Measurements from ENCODE around the gene IRF2BP2.

Gene IRF2BP2

DNA sequence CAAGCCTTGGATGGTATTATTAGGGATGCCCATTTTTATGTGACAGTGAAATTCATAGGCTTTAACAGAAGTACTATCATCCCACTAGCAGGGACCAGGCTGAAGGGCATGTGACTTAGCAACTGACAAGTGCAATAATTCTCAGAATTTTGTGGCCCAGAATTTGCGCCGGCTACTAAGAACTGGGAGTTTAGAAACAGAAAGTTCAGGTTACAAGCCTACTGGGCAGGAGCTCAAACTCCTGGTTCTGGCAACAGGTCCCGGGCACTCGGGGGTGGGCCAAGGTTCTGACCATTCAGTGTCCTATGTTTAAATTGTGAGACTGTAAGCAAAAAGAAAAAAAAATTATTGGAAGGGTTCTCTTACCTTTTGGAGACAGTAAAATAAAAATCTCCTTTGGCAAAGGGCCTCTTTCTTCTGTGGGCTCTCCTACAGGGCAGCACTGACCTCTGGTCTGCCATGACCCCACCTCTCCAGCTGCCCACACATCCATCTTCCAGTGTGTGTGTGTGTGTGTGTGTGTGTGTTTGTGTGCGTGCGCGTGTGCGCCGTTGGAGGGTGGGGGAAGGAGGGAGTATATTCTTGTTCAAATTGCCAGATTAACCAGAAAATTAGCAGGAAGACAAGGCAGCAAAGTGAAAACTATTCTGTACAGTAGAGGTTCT, 26.1 kb downstream of the IRF2BP2 start:
- DNase-seq (ENCODE audit: low read depth): no peak

DNA sequence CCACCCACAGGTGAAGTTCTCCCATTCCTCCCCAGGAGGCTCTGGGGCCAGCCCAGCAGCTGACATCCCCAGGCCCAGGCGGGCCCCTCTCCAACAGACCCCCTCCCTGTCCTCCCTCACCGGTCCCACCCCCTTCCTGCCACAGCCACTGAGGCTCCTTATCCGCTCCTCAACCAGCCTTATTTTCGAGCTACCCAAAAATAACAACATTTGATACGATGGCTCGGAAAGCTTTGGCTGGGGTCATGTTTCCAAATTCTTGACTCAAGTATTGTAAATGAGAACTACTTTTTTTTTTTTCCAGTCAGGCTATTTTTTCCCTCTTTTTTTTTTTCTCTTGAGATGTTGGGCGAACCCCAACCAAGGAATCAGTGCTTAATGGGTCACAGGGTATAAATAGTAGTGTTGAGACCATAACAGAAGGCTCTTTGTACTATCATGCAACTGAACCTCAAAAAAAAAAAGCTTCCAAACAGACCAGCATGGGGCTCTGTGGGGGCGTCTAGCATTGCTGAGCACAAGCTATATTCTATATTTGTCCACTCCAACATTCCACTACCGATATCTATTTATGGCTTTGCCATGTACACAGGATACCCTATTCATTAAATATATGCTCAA, 27.2 kb downstream of the IRF2BP2 start:
- DNase-seq (ENCODE audit: low read depth): no peak

DNA sequence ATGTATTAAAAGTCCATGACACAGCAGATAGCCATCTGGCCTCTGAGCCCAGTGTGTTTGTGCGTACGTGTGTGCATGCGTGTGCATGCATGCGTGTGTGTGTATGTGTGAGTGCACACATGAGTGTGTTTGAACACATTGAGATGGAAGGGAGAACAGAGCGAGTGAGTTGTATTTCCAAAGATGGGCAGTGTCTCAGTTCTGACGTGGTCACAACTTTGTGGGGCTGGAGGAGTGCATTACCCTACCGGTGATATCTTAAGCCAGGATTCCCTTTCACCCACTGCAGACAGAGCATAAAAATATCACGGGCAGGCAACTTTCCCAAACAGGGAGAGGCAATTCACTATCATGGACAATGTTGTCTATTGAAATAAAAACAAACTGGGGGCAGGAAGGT, 27.8 kb downstream of the IRF2BP2 start:
- no peak for DNase-seq (ENCODE audit: low read depth)

DNA sequence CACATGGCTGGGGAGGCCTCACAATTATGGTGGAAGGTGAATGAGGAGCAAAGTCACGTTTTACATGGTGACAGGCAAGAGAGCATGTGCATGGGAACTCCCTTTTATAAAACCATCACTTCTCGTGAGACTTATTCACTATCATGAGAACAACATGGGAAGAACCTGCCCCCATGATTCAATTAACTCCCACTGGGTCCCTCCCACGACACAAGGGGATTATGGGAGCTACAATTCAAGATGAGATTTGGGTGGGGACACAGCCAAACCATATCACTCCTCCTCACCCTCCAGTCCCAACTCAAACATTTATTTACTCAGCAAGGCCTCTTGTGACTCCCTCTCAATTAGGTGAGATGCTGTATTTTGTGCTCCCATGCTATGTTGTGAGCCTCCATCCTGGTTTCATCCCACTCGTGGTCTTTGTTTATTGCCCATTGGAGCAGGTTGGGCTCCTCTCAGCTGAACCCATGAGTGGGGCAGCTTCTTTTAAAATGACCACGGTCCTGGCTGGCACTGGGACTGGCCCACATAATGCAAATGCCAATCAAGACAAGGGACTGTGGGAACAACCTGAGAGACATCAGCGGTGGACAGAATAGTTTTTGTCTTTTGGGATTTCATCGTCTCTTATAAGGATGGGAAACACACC, 28.8 kb downstream of the IRF2BP2 start:
- DNase-seq (ENCODE audit: low read depth): no peak

DNA sequence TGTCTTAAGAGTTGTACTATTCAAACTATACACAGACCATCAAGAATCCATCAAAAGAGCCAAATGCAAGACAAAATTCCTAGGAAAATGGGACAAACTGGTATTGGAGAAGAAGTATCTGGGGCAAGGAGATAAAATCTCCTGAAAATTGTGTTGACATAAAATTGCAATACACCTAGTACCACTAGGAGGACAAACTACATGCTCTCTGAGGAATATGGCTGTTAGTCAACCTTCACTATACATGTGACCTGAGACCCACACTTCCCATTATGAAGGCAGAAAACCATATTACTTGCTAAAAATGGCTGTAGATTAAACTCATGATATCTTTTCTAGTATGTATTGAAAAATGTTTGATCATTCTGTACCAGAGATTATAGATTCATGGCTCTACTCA, 30.0 kb downstream of the IRF2BP2 start:
- DNase-seq (ENCODE audit: low read depth): no peak

DNA sequence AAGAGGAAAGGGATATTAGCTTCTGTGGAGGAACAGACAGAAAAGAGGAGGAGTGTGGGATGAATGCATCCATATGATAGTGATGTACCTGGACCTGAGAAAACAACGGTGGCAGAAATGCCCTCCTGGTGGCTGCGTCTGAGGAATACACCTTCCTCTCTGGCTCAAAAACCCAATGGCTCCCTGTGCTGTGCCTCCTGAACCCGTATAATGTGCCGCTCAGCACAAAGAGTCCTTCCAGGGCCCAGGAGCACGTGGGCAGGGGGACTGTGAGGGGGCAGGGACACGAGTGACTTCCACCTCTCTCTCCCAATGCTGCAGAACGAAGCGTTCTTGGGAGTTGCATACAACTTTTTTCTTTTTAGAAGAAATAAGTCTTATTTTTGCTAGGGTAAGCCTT, 31.2 kb downstream of the IRF2BP2 start:
- DNase-seq (ENCODE audit: low read depth): no peak

DNA sequence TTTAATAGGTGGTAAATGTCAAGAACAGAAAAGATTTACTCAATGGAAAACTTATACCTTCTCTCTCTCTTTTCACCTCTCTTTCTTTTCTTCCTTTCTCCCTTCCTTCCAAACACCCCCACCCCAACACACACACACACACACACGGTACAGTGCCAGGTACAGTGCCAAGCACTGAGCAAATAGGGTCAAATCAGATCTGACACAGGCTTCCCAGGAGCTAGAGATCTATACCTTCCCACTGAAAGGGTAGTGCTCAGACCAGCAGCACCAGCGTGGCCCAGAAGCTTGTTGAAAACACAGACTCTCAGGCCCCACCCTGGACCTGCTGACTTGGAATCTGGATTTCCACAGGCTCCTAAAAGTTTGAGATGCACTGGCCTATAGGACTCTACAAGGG, 31.9 kb downstream of the IRF2BP2 start:
- DNase-seq (ENCODE audit: low read depth): no peak

DNA sequence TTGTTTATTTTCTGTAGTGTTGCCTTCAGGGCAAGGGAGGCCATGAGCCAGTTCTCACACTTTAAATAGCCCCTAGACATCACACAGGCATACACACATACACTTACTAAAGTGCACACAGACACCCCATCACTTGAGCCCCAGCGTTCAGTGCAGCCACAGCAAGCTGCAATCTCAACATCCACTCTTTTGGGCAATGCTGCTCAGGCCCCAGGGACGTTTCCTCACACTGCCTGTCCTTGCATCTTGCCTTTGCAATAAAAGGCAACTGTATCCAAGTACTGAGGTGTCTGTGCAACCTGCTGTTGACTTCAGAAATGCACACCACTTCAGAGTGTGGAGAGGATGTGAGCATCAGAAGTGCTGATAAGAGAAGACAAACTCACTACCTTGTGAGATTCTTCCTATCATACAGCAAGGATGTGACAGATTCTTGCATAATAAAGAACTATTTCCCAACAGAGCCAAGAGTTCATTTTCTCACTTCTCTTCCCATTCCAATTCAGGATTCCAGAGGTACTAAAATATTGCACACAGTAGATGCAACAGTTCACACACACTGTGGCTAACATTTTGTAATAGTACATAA, 36.2 kb downstream of the IRF2BP2 start:
- DNase-seq (ENCODE audit: low read depth): no peak

DNA sequence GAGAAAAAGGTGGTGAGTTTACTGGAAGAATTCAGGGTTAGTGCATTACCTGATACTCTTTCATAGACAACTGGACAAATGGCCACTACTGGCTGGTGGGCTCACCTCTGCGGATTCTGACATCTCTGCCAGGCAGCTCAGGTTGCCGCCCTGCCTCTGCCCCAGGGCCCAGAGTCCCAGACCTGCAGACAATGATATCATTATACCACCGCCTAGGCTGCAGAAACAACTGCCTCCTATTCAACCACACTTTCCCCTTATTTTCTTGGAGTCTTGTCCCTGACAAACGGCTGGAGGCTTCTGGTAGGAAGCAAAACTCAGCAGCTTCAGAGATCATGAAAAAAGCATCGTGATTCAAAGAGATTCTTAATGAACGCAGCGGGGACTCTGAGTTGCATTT, 37.0 kb downstream of the IRF2BP2 start:
- no peak for DNase-seq (ENCODE audit: low read depth)

DNA sequence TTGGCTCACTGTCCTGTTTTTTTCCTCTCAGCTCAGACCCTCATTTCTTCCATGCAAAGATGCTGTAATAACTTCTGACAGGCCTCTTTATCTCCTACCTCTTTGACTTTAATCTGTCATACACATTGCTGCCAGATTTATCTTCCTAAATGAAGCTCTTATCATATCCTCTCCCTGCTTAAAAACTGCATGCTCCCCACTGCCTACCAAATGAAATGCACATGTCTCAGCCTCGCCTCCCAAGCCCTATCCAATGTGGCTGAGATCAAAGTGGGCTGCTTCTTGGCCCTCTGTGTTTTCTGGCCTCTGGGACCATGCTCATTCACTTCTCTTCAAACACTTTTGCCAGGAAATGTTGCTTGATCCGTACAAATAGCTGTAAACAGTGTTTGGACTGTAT, 38.3 kb downstream of the IRF2BP2 start:
- DNase-seq (ENCODE audit: low read depth): no peak

DNA sequence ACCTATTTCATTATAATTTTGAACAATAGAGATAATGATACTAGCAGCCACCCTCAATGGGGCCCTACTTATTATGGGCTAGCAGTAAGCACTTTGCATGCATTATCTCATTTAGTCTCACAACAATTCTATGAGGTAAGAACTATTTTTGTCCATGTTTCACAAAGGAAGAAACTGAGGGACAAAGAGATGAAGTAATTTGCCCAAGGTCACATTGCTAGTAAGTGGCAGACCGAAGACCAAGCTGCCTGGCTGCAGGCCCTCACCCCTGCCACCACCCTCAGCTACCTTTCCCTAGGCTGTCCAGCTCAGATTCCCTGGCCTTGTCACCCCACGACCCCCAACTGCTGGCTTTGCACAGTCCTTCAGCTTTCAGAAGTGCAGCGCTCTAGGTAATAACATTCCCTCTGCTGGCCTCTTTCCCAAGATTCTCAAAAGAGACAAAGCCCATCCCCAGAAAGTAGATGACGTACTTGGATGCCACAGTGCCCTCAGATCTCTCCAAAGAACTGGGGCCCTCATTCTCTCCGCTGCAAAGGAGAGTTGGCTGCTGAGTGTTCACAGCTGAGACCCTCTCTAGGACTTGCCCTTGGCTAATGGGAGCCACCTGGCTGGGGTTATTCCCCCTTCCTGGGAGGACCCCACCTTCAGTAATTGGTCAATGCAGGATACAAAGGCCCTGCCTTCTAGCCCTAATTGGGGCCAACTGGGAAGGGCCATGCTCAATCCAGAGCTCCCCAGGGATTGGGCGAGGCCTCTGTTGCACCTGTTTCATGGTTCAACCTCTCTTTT, 39.5 kb downstream of the IRF2BP2 start:
- DNase-seq (ENCODE audit: low read depth): no peak

DNA sequence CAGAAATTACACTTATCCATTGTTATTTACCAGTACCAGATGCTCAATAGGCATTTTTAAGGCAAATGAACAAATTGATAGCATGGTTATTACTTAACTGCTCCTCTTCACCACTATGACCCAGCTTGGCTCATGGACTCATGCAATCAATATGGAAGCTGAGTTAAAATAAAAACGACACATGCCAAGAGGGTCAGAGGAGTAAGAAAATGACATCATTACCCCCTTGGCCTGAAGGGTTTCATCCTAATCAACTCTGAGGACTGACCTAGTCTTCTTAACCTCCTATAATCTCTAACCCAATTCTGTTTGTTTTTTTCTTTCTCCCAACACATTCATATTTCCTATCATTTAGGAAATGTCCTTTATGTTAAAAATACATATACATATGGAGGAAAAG, 41.6 kb downstream of the IRF2BP2 start:
- no peak for DNase-seq (ENCODE audit: low read depth)

DNA sequence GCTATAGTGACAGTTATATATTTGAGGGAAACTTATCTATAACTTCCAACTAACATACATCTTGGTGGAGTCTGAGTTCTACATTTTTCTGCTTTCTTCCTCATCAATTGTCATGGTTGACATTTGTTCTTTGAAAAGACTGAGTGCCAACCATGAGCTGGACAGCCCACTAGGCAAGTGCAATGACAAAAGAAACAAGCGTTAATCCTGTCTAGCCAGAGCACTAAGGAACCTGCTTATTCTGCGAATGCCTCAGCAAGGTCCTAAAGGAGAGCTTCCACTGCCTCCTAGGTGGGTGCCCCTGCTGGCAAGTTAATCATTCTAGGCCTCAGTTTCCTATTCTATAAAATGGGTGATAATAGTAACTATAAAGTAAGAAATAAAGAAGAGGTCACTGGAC, 44.8 kb downstream of the IRF2BP2 start:
- DNase-seq (ENCODE audit: low read depth): no peak

DNA sequence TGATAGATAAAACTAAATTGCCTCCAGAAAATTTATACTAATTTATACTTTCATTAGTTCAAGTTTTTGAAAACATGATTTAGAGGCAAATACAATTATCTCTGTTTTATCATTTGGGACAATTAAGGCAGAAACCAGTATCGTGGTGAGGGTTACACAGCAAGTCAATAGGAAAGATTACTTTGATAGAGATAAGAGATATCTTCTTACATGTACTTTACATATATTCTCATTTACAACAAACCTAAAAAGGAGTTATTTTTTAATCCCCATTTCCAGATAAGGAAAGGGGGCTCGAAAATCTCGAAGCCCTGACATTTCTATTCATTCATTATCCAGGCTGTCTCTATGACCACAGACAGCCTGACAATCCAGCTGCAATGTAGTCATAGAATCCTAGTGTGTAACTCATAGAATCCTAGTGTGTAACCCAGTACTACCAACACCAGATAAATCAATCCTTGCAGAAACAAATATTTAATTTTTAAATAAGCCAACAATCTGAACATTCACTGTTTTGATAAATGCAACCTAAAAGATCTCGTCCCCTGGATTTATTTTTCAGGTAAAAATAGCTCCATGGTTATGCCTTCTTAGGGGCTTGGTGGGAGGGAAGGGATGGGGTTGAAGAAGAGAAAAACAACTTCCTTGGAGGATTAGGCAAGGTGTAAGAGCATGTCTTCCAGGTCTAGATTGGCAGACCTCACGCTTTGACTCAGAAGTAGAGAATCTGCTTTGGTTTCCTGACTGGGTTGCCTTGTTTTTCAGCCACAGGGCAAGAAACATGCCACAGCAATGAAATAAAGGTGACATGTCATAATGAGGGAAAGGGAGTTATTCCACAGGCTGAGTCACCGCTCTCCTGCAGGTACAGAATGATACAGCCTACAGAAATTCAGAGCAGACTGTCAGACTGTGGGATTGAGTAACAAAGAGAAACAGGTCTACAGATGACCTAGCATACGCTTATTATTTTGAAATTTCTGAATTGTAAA, 45.6 kb downstream of the IRF2BP2 start:
- DNase-seq (ENCODE audit: low read depth): no peak

DNA sequence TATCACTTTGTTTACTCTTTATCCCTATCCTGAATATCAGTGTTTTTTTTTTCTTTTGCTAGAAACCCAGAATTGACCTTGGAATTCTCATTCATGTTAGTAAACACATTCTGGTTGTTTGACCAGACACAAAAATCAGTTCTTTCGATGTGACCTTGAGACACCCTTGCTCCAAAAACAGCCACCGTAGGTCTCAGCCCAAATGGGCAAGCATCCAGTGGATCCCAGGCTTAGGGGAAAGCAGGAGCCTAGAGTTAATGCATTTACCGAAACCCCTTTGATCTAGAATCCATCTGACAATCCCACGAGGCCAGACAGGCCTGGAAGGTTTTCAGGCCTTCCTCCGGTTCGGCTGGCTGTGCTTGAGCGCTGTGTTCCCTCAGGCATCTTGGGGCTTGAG, 47.6 kb downstream of the IRF2BP2 start:
- no peak for DNase-seq (ENCODE audit: low read depth)

DNA sequence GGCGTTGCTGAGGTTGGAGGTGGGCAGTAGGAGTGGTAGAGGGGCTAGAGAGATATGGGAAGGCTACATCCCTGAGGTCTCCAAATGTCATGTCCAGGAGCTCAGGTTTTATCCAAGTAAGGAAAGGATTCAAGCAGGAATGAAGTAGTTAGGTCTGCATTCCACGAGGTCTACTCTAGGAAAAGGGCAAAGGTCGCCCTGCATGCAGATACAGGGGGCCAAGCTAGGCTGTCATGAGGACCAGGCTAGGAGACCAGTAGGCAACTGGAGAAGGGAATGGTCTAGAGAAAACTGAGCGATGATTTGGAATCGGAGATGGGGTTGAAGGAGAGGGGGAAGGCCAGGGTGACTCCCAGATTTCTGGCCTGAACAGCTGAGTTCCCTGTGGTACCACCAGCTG, 48.7 kb downstream of the IRF2BP2 start:
- DNase-seq (ENCODE audit: low read depth): no peak

DNA sequence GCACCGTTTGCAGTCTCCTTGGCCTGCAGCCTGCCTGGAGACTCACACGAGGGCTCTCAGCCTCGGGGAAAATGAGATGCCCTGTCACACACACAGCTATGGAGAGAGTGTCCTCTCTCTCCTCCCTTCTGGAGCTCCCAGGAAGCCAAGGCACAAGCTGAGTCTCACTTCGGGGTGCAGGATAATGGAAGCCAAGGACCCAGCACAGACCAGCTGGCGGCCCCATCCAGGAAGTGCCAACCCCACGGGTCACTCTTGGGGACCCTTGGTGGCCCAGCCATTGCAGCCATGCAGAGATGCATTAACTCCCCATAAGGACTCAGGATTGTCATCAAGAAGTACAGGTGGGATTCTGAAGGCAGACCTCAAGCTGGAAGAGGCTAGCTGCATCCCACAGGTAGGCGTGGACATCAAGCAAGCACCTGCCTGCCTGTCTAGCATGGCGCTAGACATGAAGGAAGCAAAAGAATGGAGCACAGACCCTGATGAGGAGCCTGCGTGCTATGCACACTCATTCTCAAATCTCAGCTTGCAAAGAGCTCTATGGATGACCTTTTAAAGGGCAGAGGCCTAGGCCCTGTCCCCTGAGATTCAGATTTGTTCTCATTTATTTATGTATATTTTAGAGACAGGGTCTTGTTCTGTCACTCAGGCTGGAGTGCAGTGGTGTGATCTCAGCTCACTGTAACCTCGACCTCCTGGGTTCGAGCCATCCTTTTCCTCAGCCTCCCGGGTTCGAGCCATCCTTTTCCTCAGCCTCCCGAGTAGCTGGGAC, 49.9 kb downstream of the IRF2BP2 start:
- no peak for DNase-seq (ENCODE audit: low read depth)

DNA sequence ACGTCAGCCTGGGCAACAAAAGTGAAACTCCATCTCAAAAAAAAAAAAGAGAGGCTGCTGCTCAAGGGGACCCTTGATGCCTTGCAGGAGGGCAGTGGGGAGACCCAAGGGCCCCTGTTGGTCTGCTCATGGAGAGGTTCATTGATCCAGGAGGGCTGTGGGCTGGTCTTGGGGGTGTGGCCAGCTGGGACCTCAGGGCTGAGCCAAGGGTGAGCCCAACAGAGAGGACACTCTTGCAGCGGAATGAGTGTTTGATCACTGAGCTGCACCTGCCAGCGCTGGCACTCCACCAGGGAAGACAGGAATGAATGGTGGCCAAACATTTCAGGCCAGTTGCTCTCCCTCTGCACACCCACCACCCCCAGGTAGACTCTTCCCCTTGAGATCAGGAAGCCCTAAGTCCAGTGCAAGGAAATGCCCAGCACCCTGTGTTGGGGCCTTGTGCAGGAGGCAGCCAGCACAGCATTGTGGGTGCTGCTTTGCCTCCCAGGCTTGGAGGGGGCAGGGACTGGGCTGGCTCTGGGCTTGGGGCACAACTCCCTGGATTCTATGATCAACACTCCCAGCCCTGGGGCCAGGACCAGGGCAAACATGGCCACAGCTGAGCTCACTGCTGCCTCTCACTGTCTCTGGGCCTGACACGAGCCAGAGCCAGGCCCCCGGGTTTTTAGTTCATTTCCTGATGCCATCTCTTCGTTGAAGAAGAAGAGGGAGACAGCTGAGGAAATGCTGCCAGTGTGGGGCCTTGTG, 50.7 kb downstream of the IRF2BP2 start:
- DNase-seq (ENCODE audit: low read depth): no peak

DNA sequence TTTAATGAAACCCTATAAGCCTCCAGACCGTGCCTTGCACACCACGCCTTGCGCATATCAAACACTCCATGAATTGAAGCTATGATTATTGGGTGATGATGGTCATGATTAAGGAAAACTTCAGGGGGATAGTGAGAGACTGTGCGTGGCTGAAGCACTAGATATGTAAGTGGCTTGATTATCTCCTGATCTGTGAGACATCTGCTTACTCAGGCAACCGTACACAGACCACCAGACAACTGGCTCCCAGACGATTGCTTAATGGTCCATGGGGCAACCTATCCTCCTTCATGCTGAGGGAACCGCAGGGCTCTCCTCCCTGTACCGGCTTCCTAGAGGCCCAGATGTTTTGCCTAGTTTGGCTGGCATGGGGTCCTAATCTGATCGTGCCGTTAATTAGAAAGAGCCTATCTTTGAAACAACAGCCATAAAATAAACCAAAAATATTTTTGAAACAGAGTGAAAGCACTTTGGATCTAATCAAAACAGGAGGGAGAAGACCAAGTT, 51.6 kb downstream of the IRF2BP2 start:
- no peak for DNase-seq (ENCODE audit: low read depth)
